SIG-M5 treated with dmso at 0.1 percent for 504 hours (cell line): ENCODE data around the gene SNAP29.
"Not testable (repeated sequence)": the region's sequence is repeated elsewhere in the genome, so short reads cannot be mapped to it uniquely, and the experiment has no call there.

Experiments used
- DNase-seq: peaks from one replicate; lab custom pipeline; 2025; ENCODE audit not compliant: unreplicated experiment; lab: John Stamatoyannopoulos, UW

The SNAP29 gene

DNA sequence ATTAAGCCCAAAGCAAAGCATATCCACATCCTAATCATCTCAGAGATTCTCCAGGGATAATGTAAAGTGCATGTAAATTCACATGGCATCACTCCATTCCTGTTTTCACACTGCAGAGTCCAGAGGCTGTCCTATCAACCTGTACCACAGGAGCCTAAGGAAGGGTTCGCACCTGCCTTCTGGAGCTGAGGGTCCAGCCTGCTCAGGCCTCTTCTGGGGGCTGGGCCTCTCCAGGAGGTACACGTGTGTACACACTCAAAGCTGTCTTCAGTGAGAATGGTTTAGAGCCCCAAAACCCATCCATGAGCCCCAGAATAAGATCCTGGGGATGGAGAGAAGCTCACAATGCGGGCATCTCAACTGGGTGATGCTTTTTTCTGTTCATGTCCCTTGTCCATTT is 24.1 kb upstream of the SNAP29 start:
- no peak for DNase-seq

- no peak for DNase-seq
Measured at GRCh38 chr22:20836987-20837823, 21.6 kb upstream of the SNAP29 start.

GRCh38 chr22:20839354-20839753 is 19.5 kb upstream of the SNAP29 start:
- DNase-seq = not testable (repeated sequence)

DNA sequence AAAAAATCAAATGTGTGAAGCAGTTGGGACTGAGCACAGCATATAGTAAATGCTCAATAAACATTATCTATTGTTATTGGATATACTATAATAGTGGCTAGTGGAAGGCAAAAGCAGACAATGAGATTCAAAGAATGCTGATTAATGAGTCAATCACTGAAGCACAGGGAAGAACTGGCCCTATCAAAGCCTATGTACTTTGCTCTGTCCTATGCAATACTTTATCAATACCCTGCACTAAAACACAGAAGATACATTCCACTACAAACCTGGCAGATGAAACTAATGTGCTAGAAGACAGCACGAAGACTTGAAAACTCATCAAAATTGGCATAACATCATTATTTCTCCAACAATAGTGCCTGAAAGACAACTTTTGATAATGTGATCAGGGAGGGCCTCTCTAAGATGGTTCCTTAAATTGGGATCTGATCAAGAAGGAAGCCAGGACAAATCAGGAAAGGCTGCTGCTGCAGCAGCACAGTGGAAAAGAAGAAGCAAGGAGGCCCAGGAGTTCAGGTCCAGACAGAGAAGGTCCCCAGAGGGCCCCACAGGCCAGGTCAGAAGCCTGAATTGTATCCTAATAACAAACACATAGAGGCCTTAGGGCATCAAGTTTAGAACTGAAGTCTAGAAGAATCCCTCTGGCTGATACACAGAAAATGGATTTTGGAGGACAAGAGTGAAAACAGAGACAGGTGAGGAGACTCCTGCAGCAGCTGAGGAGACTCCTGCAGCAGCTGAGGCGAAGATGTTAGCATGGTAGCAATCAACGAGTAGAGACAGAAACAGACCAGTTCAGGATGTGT is 18.8 kb upstream of the SNAP29 start:
- no peak for DNase-seq

- no peak for DNase-seq
Measured at GRCh38 chr22:20840646-20841371, 18.0 kb upstream of the SNAP29 start.

DNA sequence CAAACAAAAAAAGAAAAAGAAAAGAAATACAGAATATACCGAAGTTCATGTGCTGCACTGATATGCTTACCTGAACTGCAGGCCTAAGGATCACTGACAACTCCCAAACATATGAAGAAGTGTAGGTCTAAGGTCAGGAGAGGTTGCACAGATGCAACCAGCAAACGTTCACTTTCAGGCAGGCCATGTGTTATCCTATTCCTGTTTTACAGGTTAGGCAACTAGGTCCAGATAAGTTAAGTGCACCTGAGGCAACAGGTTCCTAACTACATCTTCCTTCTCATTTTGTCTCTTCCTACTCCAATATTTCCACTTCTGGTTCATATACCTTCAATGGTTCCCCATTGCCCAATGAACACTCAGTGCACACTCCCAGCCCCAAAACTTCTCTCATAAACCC is 15.3 kb upstream of the SNAP29 start:
- no peak for DNase-seq

- DNase-seq = no peak
Measured at GRCh38 chr22:20844055-20845037, 14.5 kb upstream of the SNAP29 start.

- DNase-seq = no peak
Measured at GRCh38 chr22:20847318-20847822, 11.4 kb upstream of the SNAP29 start.

DNA sequence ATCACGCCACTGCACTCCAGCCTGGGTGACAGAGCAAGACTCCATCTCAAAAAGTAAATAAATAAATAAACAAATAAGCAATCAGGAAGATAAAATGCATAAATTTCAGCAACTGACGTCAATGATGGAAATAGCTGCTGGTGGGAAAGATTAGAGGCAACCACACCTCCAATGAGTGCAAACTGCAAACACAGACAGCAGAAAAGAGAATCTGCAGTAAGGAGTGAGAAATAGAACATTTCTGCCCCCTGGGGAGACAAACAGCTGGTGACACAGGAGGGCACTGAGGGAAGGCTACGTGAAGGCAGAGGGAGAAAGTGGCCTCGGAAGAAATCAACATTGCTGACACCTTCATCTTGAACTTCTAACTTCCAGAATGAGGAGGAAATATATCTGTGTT is 6.7 kb upstream of the SNAP29 start:
- no peak for DNase-seq

DNA sequence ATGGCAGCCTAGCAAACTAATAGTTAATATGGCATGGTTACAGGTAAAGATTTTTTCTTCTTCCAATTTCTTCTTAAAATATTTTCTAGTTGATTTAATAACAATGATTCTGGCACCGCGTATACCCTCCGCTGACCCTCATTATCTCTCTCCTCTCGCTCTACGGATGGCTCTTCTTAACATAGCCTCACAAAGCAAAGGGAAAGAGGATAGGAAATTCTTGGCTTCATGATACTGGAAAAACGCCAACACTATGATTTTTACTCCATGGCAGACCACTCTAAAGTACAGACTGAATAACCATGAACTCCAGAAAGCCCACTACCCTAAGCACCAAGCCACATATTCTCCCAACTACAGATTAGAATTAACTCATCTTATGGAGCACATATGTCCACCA is 6.3 kb upstream of the SNAP29 start:
- no peak for DNase-seq

DNA sequence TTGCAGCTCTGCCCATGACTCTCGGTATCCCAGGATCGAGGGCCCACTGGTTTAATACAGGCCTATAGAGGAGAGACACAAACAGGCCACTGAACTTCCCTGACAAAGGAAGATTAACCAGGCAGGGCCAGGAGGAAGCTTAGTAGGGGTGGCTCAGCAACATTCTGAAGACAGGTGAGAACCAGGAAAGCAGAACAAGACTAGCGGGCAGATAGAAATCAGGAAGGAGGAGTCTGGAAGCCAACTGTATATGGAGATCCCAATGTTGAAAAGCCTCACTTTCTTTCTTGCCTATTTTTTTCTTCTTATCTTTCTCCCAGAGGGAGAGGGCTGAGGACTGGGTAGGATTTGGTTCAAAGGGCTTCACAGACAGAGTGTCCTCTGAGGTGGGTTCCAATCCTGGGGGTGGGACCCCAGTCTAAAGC is 5.6 kb upstream of the SNAP29 start:
- DNase-seq = no peak

DNA sequence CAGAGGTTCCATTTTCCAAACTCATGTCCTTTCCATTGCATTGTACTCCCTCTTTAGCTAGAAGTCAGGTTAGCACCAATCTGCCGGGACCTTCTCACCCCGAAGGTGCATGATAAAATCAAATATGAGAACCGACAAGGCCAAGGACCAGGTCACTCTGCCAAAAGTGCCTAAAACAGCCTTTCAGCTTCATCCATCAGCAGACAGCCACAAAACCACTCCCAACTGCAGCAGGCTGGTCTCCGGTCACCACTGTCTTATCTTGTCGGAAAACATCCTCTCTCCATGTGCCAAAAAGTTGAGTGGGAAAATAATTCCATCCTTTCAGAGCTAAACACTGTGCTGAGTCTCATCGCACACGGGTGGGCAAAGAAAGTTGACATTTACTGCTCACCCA is 1.6 kb upstream of the SNAP29 start:
- DNase-seq = no peak

- DNase-seq = peak; percentile 76
Measured at GRCh38 chr22:20857838-20858614, 781 bp upstream of the SNAP29 start.

GRCh38 chr22:20859615-20860014 is 808 bp downstream of the SNAP29 start:
- no peak for DNase-seq

- no peak for DNase-seq
Measured at GRCh38 chr22:20862540-20862939, 3.7 kb downstream of the SNAP29 start.

DNA sequence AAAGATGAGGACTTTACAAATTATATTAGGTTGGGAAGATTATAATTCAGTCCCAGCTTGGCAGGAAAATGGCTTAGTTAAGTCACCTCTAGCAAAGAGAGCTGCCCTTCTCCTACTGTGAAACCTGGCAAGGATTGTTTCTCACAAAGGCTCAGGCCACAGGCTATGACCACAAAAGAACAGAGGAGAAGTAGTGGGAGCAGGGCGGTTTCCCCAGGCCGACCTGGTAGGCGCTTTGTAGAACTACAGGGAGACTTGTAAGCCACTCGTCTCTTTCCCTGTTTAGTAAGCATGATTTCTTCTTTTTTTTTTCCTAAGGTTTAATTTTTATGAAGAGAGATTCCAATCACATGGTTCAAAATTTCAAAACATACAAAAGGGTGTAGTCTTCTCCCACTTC is 4.6 kb downstream of the SNAP29 start:
- no peak for DNase-seq

DNA sequence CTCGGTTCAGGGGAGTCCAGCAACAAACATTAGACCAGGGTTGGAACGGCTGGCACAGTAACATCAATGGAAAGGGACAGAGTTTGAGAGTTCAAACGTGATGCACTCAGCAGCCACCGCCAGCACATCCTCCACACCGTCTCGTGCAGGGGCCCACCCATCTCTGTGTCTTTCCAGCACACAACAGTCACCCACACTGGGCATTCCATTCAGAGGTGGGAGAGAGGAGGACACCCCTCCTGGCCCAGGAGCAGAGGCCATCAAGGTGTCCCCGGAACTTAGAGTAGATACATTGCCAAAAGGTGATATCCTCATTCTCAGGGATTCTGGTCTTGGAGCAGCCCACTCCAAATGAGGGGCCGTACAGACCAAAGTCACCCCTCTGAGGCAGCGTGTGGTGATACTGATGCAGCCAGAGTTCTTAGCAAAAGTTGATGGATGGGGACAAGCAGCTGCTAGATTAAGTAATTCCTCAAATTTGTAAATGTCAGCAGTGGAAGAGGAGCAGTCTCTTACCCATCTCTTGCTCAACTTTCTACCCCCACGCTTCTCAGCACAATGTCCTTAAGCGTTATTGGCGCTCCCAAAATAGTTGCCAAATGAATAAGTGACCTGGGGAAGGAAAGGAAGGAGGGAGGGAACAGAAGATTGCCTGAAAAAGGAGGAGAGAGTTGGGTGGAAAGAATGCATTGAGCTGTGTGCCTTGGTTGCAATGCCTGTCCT is 5.5 kb downstream of the SNAP29 start:
- DNase-seq = peak; percentile 67

DNA sequence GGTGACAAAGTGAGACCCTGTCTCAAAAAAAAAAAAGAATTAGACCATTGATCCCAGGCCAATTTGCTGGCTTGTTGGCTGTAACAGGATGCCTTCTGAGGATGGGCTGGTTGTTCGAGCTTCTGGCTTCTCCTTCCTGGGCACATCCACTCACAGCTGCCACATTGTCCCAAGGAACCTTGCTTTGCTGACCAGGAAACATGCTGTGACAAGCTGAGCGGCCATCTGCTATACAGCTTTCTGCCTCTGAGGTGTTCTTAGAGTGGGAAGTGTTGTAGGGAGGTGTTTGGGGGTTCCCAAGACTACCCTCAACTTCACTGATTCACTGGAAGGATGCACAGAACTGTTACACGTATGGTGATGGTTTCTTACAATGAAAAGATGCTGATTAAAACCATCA is 6.5 kb downstream of the SNAP29 start:
- DNase-seq = no peak
